Inflammatory macrophage treated with lipopolysaccharide for 4 hours (primary cell): Measurements from ENCODE around the gene ATOH1.

Source experiments
- DNase-seq: peaks from one replicate; pipeline ENCODE4 v3.0.0-alpha.2; 2020

ATOH1 gene

GRCh38 chr4:93828332-93828994 is at the start of gene ATOH1:
TSS of gene ATOH1 (plus strand) at chr4:93828753. CDS start at chr4:93828927, 174 bp downstream.
- DNase-seq = no peak

GRCh38 chr4:93779228-93779627 is 49.3 kb upstream of the ATOH1 start:
- DNase-seq = no peak

- no peak for DNase-seq
These were observed 48.5 kb upstream of the ATOH1 start for GRCh38 chr4:93780080-93780479.

- no peak for DNase-seq
These were observed 47.4 kb upstream of the ATOH1 start for GRCh38 chr4:93781198-93781597.

DNA sequence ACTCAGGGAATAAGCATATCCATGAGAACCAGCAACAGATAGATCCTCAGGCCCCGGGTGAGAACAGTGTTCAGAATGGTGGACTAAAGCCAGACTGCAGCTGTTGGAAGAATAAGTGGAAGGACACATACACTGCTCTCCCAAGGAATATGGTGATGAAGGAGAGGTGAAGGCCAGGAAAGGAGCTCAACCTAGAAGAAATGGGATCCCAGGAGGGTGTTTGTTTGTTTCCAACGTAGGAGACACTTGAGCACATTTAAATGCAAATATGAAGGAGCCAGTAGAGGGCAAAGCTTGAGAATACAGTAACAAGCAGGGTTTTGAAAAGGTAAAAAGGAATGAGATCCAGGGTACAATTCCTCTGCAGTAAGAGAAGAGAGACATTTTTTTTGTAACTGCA is 42.4 kb upstream of the ATOH1 start:
- DNase-seq = no peak

GRCh38 chr4:93788712-93789111 is 39.8 kb upstream of the ATOH1 start:
- DNase-seq = peak; percentile 13

- peak; percentile 49 for DNase-seq
These were observed 36.9 kb upstream of the ATOH1 start for GRCh38 chr4:93791570-93792195.

- DNase-seq = no peak
These were observed 26.5 kb upstream of the ATOH1 start for GRCh38 chr4:93802045-93802444.

DNA sequence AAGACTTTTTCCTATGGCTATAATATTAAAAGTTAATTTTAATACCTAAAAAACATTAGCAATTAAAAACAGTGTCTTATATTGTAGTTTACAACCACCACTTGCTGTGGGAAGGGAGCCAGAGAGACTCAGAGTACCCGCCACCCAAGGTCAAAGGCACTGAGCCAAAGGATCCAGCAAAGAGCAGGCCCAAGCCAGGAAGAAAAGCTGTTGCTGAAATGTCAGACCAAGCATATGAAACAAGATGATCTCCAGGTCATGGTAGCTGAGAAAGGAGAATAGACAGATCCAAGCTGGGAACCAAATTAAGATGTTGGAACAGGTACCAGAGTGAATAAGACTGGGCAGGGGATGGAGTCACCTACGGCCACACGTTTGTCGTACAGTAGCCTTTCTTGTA is 18.8 kb upstream of the ATOH1 start:
- DNase-seq = no peak

GRCh38 chr4:93810340-93810992 is 18.1 kb upstream of the ATOH1 start:
- no peak for DNase-seq

DNA sequence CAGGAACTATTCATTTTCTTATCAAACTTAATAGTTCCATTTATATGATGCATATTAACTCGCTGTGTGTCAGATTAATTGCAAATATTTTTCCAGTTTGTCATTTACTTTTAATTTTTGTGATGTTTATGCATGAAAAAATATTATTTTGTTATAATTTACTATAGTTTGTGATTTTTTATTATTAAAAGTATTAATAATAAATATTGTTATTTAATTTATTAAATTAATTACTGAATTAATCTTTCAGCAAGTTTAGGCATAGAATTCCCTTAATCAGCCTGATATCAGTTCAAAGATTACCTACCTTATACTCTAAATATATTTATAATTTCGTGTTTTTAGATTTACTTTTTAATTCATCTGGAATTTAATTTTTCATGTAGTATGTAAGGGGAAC is 15.5 kb upstream of the ATOH1 start:
- DNase-seq = no peak

GRCh38 chr4:93814141-93814540 is 14.4 kb upstream of the ATOH1 start:
- no peak for DNase-seq

- DNase-seq = peak; percentile 73
These were observed 13.8 kb upstream of the ATOH1 start for GRCh38 chr4:93814722-93815121.

GRCh38 chr4:93825551-93826216 is 2.9 kb upstream of the ATOH1 start:
- DNase-seq = no peak

DNA sequence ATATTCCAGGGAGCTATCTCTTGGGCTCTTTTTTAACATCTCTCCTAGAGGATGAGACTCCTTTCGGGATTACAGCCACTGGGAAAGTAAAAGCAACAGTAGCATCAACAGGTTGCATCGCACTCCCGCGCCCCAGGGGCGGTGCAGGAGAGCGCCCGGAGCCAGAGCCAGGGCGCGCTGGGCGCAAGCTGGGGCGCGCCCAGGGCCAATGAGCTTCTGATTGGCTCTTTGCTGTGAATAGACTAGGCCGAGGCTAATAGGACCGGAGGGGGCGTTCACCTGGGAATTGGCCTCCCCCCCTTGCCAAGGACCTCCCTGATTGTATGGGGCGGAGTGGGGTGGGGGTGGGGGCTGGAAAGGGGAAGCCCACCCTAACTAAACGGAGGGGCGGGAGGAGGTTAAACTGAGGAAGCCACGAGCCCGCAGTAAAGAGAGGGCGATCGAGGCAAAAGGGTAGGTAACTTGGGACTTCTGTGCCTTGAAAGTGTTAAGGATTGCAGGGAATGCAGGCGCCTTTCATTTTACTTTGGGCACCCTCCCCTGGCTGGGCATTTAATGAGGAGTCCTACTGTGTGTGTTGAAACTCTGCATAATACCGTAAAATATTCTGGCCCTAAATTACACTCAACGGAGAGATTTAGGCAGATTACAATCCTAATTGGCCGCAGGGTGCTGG is 1.1 kb upstream of the ATOH1 start:
- no peak for DNase-seq

- DNase-seq = no peak
These were observed 654 bp downstream of the ATOH1 start for GRCh38 chr4:93828995-93829819.

- no peak for DNase-seq
These were observed 1.5 kb downstream of the ATOH1 start for GRCh38 chr4:93829820-93830687.

- no peak for DNase-seq
These were observed 3.4 kb downstream of the ATOH1 start for GRCh38 chr4:93831716-93832496.

- DNase-seq = no peak
These were observed 5.9 kb downstream of the ATOH1 start for GRCh38 chr4:93834249-93835066.
